Measurements from ENCODE around the gene PRDM12.

Gene PRDM12

GRCh38 chr9:130731355-130731754 lies 67.0 kb downstream of the PRDM12 start:
- no peak for DNase-seq

- DNase-seq: no peak
Observed at GRCh38 chr9:130732136-130732535, 67.7 kb downstream of the PRDM12 start.

All from NCI-H187 treated with DMSO at 0.1 percent for 48 hours (cell line).